GM10266 (cell line): Measurements from ENCODE around the gene RPGRIP1L.

Experiments used
- DNase-seq: peaks from one replicate; pipeline ENCODE4 v3.0.0; 2012; ENCODE audit errors: extremely low spot score
- TF ChIP-seq, protein P1 (sequence below): IDR thresholded peaks from 2 replicates; pipeline ENCODE4 v1.5.1; 2012; ENCODE audit warnings: mild to moderate bottlenecking, low read depth; ENCODE audit not compliant: control insufficient read depth, insufficient read depth; ENCODE audit errors: missing control alignments

The RPGRIP1L gene

GRCh38 chr16:53678155-53678554, 25.5 kb downstream of the RPGRIP1L start:
- TF ChIP-seq, protein P1, sequence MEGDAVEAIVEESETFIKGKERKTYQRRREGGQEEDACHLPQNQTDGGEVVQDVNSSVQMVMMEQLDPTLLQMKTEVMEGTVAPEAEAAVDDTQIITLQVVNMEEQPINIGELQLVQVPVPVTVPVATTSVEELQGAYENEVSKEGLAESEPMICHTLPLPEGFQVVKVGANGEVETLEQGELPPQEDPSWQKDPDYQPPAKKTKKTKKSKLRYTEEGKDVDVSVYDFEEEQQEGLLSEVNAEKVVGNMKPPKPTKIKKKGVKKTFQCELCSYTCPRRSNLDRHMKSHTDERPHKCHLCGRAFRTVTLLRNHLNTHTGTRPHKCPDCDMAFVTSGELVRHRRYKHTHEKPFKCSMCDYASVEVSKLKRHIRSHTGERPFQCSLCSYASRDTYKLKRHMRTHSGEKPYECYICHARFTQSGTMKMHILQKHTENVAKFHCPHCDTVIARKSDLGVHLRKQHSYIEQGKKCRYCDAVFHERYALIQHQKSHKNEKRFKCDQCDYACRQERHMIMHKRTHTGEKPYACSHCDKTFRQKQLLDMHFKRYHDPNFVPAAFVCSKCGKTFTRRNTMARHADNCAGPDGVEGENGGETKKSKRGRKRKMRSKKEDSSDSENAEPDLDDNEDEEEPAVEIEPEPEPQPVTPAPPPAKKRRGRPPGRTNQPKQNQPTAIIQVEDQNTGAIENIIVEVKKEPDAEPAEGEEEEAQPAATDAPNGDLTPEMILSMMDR, result no peak
- DNase-seq, result no peak

GRCh38 chr16:53673189-53673588, 30.5 kb downstream of the RPGRIP1L start:
- no peak for DNase-seq
- TF ChIP-seq, protein P1, result no peak

GRCh38 chr16:53672461-53672860, 31.2 kb downstream of the RPGRIP1L start:
- DNase-seq, result no peak
- TF ChIP-seq, protein P1, result no peak

GRCh38 chr16:53668869-53669268, 34.8 kb downstream of the RPGRIP1L start:
- TF ChIP-seq, protein P1, result no peak
- no peak for DNase-seq

GRCh38 chr16:53666786-53667415, 36.8 kb downstream of the RPGRIP1L start:
- DNase-seq, result no peak
- TF ChIP-seq, protein P1, result no peak

GRCh38 chr16:53664724-53665345, 38.8 kb downstream of the RPGRIP1L start:
- TF ChIP-seq, protein P1, result no peak
- DNase-seq, result peak; percentile 12

DNA sequence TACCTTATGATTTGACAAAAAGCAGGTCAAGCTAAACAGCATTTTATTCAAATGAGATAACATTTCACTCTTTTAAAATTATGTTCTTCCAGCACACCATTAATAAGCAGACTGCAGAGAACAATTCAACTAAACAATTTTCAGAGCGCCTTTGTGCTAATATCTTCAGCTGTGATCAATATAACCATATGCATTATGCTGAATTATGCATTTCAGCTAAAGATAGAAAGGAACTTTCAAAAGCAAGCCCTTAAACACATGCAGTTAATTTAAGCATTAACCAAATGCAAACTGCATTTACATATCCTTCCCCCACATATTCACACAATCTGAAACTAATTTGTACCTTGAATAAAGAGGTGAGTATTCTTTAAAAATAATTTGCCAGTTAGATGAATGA, 41.6 kb downstream of the RPGRIP1L start:
- no peak for DNase-seq
- TF ChIP-seq, protein P1, result no peak
